IMR-90 (cell line): ENCODE results near the gene USH2A.

Experiments used
- BHLHE40 ChIP-seq: fragments of 150-350 bp; IDR thresholded peaks from 2 replicates; pipeline ENCODE4 v1.6.1; 2016; ENCODE audit warnings: mild to moderate bottlenecking, low read depth, low read length
- CEBPB ChIP-seq: IDR thresholded peaks from 2 replicates; pipeline ENCODE4 v1.6.1; 2012; ENCODE audit warnings: low read depth, low read length, improper control_type of control experiment
- CHD1 ChIP-seq: IDR thresholded peaks from 2 replicates; pipeline ENCODE4 v1.6.1; 2012; ENCODE audit warnings: low read depth, low read length, improper control_type of control experiment
- FOS ChIP-seq: fragments of 150-350 bp; IDR thresholded peaks from 2 replicates; pipeline ENCODE4 v1.6.1; 2016; ENCODE audit warnings: low read depth, low read length
- MAZ ChIP-seq: IDR thresholded peaks from 2 replicates; pipeline ENCODE4 v1.6.1; 2012; ENCODE audit warnings: low read depth, mild to moderate bottlenecking, low read length, improper control_type of control experiment, moderate library complexity, borderline replicate concordance
- MXI1 ChIP-seq: IDR thresholded peaks from 2 replicates; pipeline ENCODE4 v1.6.1; 2012; ENCODE audit warnings: low read depth, mild to moderate bottlenecking, low read length, moderate library complexity, borderline replicate concordance
- NFE2L2 ChIP-seq: fragments of 150-350 bp; IDR thresholded peaks from 2 replicates; pipeline ENCODE4 v1.6.1; 2016; ENCODE audit warnings: low read depth, mild to moderate bottlenecking, low read length
- POLR2A ChIP-seq: IDR thresholded peaks from 2 replicates; pipeline ENCODE4 v1.6.1; 2012; ENCODE audit warnings: mild to moderate bottlenecking, low read depth, low read length
- RAD21 ChIP-seq: IDR thresholded peaks from 2 replicates; pipeline ENCODE4 v1.6.1; 2012; ENCODE audit warnings: low read length, improper control_type of control experiment
- RCOR1 ChIP-seq: IDR thresholded peaks from 2 replicates; pipeline ENCODE4 v1.6.1; 2012; ENCODE audit warnings: mild to moderate bottlenecking, low read length, improper control_type of control experiment; ENCODE audit not compliant: insufficient replicate concordance
- RFX5 ChIP-seq: IDR thresholded peaks from 2 replicates; pipeline ENCODE4 v1.8.0; 2012; ENCODE audit warnings: low read depth, mild to moderate bottlenecking, low read length, moderate library complexity
- SMC3 ChIP-seq: fragments of 150-350 bp; IDR thresholded peaks from 2 replicates; pipeline ENCODE4 v1.6.1; 2016; ENCODE audit warnings: low read depth, mild to moderate bottlenecking, antibody characterized with exemption, low read length, moderate library complexity
- TF ChIP-seq, protein P1 (sequence below): conservative IDR thresholded peaks from 2 replicates; pipeline ENCODE4 v1.5.1; 2012; ENCODE audit warnings: mild to moderate bottlenecking, low read depth, low read length, improper control_type of control experiment
- TF ChIP-seq, protein P2 (sequence below): fragments of 150-350 bp; IDR thresholded peaks from 2 replicates; pipeline ENCODE4 v1.6.1; 2017; ENCODE audit warnings: mild to moderate bottlenecking, antibody characterized with exemption, low read length, low read depth

DNA sequence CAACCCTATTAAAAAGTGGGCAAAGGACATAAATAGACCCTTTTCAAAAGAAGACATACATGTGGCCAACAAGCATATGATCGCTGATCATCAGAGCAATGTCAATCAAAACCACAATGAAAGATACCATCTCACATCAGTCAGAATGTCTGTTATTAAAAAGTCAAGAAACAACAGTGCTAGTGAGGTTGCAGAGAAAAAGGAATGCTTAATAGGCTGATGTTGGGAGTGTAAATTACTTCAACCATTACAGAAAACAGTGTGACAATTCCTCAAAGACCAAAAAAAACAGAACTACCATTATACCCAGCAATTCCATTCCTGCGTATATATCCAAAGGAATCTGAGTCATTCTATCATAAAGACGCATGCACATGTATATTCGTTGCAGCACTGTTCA is 13.2 kb downstream of the USH2A start:
- TF ChIP-seq, protein P1, sequence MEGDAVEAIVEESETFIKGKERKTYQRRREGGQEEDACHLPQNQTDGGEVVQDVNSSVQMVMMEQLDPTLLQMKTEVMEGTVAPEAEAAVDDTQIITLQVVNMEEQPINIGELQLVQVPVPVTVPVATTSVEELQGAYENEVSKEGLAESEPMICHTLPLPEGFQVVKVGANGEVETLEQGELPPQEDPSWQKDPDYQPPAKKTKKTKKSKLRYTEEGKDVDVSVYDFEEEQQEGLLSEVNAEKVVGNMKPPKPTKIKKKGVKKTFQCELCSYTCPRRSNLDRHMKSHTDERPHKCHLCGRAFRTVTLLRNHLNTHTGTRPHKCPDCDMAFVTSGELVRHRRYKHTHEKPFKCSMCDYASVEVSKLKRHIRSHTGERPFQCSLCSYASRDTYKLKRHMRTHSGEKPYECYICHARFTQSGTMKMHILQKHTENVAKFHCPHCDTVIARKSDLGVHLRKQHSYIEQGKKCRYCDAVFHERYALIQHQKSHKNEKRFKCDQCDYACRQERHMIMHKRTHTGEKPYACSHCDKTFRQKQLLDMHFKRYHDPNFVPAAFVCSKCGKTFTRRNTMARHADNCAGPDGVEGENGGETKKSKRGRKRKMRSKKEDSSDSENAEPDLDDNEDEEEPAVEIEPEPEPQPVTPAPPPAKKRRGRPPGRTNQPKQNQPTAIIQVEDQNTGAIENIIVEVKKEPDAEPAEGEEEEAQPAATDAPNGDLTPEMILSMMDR: no peak
- TF ChIP-seq POLR2A (no peak), CHD1 (no peak), SMC3 (no peak), MAZ (no peak), RFX5 (no peak), BHLHE40 (no peak), MXI1 (no peak), CEBPB (no peak), RCOR1 (no peak), RAD21 (no peak), NFE2L2 (no peak), FOS (no peak)
- TF ChIP-seq, protein P2, sequence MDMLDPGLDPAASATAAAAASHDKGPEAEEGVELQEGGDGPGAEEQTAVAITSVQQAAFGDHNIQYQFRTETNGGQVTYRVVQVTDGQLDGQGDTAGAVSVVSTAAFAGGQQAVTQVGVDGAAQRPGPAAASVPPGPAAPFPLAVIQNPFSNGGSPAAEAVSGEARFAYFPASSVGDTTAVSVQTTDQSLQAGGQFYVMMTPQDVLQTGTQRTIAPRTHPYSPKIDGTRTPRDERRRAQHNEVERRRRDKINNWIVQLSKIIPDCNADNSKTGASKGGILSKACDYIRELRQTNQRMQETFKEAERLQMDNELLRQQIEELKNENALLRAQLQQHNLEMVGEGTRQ: no peak
